ENCODE measurements around the gene SCAI.
"Not testable (repeated sequence)": the region's sequence is repeated elsewhere in the genome, so short reads cannot be mapped to it uniquely, and the experiment has no call there.

The SCAI gene

DNA sequence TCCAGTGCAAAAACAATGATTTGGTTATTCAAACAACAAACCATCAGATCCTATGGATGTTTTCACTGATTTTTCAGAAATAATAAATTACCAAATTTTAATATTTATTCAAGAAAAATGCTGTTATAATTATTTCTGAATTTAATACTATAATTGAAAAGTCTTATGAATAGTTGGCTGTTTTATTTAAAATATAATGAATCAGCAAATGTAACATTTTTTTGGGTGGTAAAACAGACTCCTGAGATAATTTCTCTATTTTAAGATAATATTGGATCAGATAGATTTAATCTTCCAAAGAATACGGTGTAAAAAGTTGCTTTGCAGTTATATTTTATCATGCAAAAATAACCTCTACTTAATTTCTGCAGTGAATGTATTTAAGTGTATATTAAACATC lies 197.2 kb downstream of the SCAI start:
- DNase-seq (ENCODE audit: low read depth) = no peak

DNA sequence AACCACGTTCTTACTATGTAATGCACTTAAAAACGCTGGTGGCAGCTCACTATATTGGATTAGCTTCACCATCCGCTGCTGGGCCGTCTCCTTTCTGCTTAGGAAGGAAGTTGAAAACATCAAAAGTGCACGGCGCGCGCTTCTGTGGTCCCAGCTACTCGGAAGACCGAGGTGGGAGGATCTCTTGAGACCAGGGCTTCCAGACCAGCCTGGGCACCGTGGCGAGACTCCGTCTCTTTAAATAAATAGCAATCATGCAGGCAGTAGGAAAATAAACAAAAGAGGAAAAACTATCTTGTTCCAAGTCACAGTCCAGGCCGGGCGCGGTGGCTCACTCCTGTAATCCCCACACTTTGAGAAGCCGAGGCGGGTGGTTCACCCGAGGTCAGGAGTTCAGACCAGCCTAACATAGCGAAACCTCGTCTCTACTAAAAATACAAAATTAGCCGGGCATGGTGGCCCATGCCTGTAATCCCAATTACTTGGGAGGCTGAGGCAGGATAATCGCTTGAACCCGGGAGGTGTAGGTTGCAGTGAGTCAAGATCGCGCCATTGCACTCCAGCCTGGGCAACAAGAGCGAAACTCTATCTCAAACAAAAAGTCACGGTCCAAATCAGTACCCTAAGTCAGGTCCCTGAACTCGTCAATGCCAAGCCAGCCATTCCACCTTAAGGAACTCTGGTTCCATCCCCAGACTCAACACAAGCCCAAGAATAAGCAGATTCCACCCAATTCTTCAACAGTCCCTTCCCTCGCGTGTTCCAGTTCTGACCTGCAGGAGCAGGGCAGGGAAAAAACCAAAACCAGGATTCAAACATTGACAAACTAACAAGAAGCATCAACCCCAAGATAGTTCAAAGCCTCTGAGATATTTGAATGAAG lies 201.4 kb downstream of the SCAI start:
- DNase-seq (ENCODE audit: low read depth) = no peak

DNA sequence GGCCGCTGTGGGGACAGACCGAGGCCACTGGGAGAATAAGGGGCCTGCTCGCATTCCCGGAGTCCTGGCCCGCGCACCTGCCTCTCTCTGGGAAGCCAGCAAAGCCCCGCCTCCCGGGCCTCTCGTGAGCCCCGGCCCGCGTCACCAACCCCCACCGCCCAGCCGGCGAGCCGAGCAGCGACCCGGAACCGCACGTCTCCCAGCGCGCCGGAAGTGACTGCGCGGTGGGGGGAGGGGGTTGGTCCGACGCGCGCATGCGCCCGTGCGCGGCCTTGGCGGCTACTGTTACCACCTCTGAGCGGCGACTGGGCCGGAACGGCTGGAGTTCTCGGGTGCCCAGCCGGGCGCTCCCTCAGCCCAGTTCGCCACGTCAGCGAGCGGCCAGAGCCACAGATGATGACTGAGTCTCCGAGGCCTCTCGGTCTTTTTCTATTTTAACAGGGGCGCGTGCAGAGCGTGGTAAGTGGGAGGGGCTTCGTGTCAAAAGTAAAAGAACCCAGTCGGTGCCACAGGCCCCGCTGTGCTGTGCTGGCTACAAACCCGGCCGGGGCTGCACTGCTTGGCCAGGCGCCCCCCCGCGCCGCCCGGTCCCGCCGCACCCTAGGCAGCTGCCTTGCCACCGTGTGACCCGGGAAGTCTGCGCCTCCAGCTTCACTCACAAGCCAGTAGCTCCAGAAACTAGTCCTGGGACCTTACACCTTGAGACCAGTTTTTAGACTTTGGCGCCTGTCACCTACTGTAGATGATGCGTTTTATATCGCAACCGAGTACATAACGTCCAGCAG lies 202.2 kb downstream of the SCAI start, which contains the start of gene GOLGA1:
GOLGA1 (minus strand) TSS at position 190 of the 785 bp plus-strand sequence. CDS start 2,372 bp downstream, outside the sequence.
- DNase-seq (ENCODE audit: low read depth) = peak; percentile 86

DNA sequence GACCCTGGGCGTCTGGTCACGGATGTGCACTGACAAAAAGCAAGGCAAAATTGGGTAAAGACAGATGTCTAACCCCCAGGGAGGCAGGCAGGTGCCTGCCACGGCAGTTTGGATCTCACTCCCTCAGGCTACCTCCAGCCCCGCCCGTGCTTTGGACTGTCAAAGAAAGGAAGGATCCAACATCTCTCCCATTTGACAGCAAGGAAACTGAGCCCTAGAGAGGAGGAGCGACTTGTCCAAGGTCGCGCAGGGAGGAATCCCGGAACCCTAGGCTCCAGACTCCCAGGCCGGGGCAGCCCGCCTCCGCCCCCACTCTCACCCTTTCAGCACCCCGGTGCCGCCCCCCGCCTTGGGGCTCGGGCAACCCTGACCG lies 202.8 kb downstream of the SCAI start:
- no peak for DNase-seq (ENCODE audit: low read depth)

DNA sequence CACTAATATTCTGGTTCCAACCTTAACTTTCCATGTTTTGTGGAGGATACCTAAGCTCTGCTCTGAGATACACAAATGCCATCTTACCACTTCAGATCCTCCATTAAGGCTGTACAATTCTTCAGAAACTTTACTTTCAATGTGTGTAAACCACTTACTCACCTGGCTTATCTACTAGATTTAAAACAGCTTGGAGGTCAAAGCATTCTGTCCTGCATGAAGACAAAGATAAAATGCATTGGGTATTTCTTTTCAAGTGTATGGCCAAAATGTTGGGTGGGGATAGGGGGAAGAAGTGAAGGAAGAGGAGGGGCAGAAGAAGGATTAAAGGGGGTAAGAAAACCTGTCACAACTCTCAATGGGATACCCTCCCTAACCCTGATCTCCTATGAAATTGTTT lies 203.4 kb downstream of the SCAI start:
- DNase-seq (ENCODE audit: low read depth) = no peak

DNA sequence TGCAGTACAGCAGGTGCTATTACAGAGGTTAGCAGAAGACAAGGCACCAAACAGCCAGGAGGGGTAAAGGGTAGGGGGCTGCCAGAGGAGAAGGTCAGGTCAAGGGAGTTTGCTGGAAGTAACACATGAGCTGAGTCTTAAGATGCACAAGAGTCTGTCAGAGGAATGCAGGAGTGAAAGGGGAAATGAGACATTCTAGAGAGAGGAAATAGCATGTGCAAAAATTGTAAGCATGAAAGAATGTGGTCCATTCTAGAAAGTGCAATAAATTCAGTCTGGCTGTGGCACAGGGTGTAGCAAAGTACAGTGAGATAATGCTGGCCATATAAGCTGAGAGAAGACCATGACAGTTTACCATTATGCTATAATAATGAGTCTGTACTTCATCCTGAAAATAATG lies 209.0 kb downstream of the SCAI start:
- no peak for DNase-seq (ENCODE audit: low read depth)

DNA sequence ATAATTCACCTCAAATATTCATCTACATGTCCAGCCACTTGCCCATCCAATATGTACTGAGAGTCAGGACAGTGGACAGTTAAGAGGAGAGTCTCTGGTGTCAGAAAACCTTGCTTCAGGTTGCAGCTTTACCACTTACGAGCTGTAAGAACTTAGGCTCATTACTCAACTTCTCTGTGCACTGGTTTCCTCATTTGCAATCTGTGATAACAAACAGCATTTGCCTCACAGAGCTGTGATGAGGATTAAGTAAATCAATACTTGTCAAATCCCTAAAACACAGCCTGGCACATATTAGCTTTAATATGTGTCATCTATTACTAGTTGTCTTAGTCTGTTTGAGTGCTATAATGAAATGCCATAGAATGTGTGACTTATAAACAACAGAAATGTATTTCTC lies 211.0 kb downstream of the SCAI start:
- DNase-seq (ENCODE audit: low read depth) = no peak

DNA sequence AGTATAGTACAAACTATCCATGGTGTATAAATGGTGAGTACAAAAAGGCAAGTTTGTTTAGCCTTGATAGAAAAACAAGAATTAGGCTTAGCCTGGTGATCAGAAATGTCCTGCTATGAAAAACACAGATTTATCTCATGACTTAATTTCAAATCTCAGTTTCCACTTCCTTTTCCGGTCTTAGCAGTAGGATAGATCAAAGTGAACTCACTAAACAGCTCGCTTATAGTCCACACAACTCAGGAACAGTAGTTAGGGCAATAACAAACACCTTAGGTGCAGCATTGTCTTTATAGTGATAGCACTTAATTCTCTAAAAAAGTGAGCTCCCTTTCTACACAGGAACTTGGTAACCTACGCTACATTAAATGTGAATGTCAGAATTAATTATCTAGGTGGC lies 213.9 kb downstream of the SCAI start:
- no peak for DNase-seq (ENCODE audit: low read depth)

DNA sequence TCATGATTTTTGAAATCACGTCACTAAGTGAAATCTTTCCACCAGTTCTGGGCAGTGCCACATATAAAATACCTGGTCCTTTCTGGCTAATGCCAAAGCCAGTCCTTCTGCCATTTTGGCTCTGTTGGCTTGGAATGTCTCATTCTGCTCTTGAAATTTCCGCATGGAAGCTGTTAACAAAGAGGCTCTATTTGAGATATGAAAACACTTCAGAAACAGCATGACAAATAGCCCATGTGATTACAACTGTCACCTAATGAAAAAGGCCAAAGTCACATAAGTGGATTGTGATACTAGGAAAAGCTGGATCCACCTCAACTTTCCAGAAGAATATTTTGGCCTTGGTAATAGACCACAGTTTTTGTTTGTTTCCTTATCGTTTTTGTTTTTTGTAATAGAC lies 215.2 kb downstream of the SCAI start:
- no peak for DNase-seq (ENCODE audit: low read depth)

DNA sequence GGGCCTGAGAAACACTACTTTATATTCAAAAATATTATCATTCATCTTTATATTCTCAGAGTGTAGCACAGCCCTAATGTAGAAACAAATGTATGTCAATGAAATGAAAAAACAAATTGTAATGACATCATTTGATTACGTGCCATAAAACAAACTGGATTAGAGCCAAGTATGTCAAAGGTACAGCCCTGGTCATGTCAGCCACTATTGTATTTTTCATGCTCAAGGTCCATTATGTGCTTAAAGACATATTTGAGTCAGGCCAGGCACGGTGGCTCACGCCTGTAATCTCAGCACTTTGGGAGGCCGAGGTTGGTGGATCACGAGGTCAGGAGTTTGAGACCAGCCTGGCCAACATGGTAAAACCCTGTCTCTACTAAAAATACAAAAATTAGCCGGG lies 222.9 kb downstream of the SCAI start:
- DNase-seq (ENCODE audit: low read depth) = not testable (repeated sequence)

DNA sequence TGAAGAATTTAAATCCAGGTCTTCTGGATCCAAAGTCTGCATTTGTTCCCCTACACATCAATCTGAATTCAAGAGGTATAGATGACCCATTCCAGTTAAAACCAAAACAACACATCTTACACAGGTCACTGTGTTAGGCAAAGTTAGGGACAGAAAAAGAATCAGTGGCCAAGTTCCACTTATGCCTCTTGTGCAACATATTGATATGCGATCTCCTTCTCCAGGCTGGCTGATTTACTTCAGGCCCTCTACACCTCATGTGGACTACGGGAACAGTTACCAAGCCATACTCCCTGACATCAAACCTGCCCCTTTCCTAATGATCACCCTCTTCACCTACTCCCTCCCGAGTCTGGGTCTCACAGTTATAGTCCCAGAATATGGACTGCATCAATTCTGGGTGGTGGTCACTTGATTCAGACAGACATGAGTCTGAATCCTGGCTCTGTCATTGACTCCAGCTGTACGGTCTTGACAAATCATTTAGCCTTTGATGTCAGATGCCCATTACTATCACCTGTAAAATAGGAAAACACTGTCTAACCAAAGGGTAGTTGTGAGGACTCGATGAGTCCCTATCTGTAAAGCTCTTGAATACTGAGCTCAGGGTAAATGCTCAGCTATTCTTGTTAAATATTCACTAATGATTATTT lies 228.4 kb downstream of the SCAI start:
- DNase-seq (ENCODE audit: low read depth) = no peak

DNA sequence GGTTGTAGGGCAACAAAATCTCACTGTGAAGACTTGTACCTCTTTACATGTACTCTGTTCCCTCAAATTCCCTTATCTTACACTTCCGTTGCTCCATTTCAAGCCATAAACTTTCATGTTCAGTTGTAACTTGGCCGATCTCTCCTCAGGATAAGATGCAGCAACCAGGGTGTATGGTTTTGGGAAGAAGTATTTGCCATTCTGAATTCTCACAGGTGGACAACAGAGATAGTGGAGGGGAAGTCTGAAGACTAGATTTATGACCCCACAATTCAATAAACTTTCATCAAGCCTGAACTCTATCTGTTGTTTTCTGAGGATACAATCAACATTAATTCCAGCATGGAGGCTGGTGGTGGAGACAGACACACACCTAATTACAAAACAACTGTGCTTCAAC lies 229.9 kb downstream of the SCAI start:
- DNase-seq (ENCODE audit: low read depth) = no peak

DNA sequence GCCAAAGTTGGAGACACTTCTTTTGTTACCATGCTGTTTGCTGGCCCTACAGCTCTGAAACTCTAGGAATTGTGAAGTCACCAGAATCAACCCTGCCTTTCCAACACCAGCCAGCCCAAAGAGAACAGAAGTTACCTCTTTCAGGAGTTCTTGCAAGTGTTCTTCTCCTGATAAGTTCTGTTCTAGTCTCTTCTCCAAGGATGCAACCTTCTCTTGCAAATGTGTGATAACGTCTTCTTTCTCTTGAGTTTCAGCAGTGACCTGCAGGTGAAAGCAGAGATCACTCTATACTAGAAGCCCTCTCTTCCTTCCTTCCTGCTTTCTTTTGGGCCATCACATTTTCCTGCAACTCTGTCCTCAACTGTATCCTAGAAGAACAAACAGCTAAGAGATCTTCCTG lies 231.6 kb downstream of the SCAI start:
- DNase-seq (ENCODE audit: low read depth) = no peak

DNA sequence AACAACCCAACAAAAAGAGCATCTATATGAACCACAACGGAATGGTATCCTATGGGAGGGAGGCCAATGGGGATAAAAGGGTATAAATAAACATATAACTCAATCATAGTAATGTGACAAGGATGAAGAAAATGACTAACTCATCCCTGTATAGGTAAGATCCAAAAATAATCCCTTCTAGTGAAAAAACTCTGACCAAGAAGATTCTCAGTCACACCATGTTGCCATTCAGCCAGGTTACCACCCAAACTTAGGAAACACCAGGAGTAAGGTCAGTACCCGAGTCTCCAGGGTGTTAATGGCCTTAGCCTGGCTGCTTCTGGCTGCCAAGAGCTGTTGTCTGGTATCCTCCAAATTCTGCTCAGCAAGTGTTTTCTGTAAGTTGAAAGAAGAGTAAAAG lies 235.2 kb downstream of the SCAI start:
- no peak for DNase-seq (ENCODE audit: low read depth)

DNA sequence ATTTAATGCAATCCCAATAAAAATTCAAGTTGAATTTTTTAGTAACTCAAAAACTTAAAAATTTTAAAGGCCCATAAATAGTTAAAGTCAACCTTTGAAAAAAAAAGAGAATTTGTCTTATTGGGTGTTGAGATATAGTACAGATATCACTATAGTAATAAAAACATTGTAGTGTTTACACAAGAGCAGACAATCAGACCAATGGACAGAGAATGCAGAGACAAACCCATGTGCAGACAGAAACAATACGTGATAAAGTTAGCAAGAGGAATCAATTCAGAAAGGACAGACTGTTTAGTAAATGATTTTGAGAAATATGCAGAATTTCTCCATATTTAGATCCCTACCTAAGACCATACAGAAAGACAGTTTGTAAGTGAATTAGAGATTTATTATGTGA lies 236.4 kb downstream of the SCAI start:
- DNase-seq (ENCODE audit: low read depth) = no peak

DNA sequence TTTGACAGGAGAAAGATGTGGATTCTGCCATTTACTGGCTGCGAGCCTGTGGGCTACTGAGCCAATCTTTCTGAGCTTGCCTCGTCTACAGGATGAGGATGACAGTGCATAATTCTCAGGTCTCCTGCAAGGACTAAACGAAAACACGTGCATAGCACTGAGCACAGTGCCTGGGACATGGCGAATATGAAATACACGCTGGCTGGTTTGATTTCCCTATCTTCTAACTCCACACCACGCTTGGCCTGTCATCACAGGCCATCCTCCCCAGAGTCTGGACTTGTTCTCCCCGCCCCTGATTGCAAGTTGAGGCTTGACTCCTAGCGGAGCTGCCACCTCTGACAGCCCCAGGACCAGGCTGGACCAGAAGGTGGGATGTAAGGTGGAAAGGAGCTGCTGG lies 243.5 kb downstream of the SCAI start:
- no peak for DNase-seq (ENCODE audit: low read depth)

DNA sequence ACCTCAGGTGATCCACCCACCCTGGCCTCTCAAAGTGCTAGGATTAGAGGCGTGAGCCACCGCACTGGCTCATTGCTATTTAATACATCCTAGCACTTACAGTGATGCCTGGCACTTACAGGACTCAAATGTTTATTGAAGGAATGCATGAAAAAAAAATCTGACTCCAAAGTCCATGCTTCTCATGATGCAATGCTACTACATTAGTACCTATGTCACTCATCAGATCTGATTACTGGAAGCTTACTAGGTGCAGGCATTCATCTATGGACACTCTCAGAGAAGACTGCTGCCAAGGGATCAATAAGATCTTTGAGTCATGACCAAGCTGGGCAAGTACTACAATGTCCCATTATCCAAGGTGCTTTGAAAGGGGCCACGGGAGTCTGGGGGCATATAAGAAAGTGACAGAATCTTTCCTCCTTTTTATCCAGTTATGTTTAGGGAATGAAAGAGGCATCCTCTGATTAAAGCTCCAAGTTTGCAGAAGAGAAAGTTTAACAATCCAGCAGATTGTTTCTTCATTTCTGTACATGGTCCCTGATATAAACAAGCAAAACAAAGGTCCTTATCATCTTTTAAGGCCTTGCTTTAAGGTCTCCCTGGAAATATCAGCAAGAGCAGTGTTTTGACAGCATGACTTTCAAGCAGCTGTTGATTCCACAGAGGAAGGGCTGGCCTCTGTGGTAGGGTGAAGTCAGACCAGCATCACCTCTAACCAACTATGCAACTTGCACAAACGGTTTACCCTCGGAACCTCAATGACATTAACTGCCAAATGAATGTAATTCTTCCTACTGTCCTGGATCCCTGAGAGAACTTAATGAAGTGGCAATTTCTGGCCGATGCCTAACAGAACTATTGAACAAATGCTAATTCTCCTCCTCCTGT lies 245.5 kb downstream of the SCAI start:
- DNase-seq (ENCODE audit: low read depth) = no peak

DNA sequence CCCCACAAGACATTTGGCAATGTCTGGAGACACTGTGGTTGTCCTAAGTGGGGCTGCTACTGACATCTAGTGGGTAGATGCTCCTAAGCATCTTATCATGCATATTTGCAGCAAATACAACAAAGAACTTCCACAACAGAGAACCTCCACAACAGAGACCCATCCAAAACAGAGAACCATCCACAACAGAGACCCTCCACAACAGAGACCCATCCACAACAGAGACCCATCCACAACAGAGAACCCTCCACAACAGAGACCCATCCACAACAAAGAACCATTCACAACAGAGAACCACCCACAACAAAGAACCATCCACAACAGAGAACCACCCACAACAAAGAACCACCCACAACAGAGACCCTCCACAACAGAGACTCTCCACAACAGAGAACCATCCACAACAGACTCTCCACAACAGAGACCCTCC lies 248.6 kb downstream of the SCAI start:
- DNase-seq (ENCODE audit: low read depth) = peak; percentile 14

DNA sequence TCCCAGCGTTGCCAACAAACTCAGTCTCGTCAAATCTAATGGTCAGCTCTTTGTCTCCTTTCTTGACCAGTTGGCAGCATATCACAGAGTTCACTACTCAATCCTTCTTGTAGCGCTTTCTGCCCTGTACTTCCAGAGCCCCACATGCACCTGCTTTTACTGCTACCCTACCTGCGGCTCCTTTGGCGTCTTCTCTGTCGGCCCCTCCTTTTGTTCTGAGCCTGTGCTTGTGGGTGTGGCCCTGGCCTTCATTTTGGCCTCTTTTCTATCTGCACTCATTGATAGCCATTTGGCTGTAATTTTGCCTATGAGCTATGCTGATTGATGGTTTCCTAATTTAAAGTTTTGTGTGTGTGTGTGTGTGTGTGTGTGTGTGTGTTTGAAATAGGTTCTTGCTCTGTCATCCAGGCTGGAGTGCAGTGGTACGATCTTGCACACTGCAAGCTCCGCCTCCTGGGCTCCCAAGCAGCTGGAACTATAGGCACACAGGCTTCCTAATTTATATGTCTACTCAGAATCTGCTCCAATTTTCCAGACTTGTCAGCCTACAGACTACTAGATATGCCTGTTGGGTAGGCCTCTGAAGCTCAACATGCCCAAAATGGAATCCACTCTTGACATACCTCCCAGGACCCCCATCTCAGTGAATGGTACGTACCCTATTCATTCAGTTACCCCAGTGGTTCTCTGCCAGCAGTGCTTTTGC lies 249.1 kb downstream of the SCAI start:
- DNase-seq (ENCODE audit: low read depth) = no peak

Measured in stromal cell of bone marrow (primary cell).